ENCODE data around the gene SLC6A17.

GRCh38 chr1:110189181-110189580 is 38.9 kb downstream of the SLC6A17 start:
- TF ChIP-seq CTCF (IDR thresholded peaks at IDR 0.05): no peak
- TF ChIP-seq EP300 (IDR thresholded peaks at IDR 0.05): no peak
- TF ChIP-seq POLR2A (IDR thresholded peaks at IDR 0.05): no peak

Measured in gastroesophageal sphincter (tissue), 3 donors.